WTC11 (cell line): ENCODE results near the gene RAD9A. TPM values are rescaled to one million over a fixed set of nuclear protein-coding genes. Genes with fewer than 3 reads are reported as not detected.

Experiments used
- ATAC-seq: fragments of 200-7000 bp; cut with Tn5 transposase; 2 replicates; pipeline ENCODE4 v1.10.0; 2021; ENCODE audit warnings: mild to moderate bottlenecking, moderate library complexity
- CTCF ChIA-PET: fragments of 300-600 bp; sonication (Branson Sonifier 250); formaldehyde crosslinking; loops from one replicate; lab custom pipeline; 2021; ENCODE audit warnings: antibody characterized with exemption; lab: Charles Lee
- POLR2A ChIA-PET: fragments of 350-600 bp; sonication (Branson Sonifier 250); formaldehyde crosslinking; loops from one replicate; lab custom pipeline; 2021; ENCODE audit warnings: antibody characterized with exemption; lab: Charles Lee
- DNase-seq: peaks from one replicate; pipeline ENCODE4 v3.0.0; 2021; ENCODE audit warnings: low spot score
- H3K27ac Mint-ChIP-seq: 2 replicates; pipeline ENCODE4 v1.8.0; 2021; ENCODE audit warnings: mixed read lengths
- H3K27me3 Mint-ChIP-seq: 2 replicates; pipeline ENCODE4 v1.8.0; 2021; ENCODE audit warnings: low read depth, mild to moderate bottlenecking, moderate library complexity, mixed read lengths
- H3K36me3 Mint-ChIP-seq: 2 replicates; pipeline ENCODE4 v1.8.0; 2021; ENCODE audit warnings: mixed read lengths
- H3K4me1 Mint-ChIP-seq: 2 replicates; pipeline ENCODE4 v1.8.0; 2022; ENCODE audit warnings: mixed read lengths
- H3K4me3 Mint-ChIP-seq: 2 replicates; pipeline ENCODE4 v1.8.0; 2021; ENCODE audit warnings: mild to moderate bottlenecking, moderate library complexity, mixed read lengths
- H3K9me3 Mint-ChIP-seq: 2 replicates; pipeline ENCODE4 v1.8.0; 2021; ENCODE audit warnings: mixed read lengths
- CREM ChIP-seq: sonication (generic); formaldehyde crosslinking; IDR thresholded peaks from 2 replicates; pipeline ENCODE4 v1.8.1; 2022; ENCODE audit warnings: mild to moderate bottlenecking, missing genetic modification reagents, moderate library complexity
- E2F1 ChIP-seq: sonication (generic); formaldehyde crosslinking; IDR thresholded peaks from 2 replicates; pipeline ENCODE4 v1.8.0; 2022; ENCODE audit warnings: mild to moderate bottlenecking, missing genetic modification reagents
- FOXP4 ChIP-seq: sonication (generic); formaldehyde crosslinking; IDR thresholded peaks from 2 replicates; pipeline ENCODE4 v1.8.0; 2022; ENCODE audit warnings: mild to moderate bottlenecking, missing genetic modification reagents
- GTF2I ChIP-seq: fragments of 250-450 bp; sonication (Bioruptor Pico); conservative IDR thresholded peaks from 2 replicates; pipeline ENCODE4 v1.4.0; 2021; ENCODE audit warnings: mild to moderate bottlenecking
- HMGA2 ChIP-seq: fragments of 250-450 bp; sonication (Bioruptor Pico); IDR thresholded peaks from 2 replicates; pipeline ENCODE4 v1.4.0; 2021; ENCODE audit warnings: mild to moderate bottlenecking, moderate library complexity
- HMGXB4 ChIP-seq: sonication (generic); formaldehyde crosslinking; IDR thresholded peaks from 2 replicates; pipeline ENCODE4 v1.8.1; 2023; ENCODE audit warnings: mild to moderate bottlenecking, moderate library complexity, missing genetic modification reagents
- JAZF1 ChIP-seq: fragments of 250-450 bp; sonication (Bioruptor Pico); IDR thresholded peaks from 2 replicates; pipeline ENCODE4 v1.9.0; 2021; ENCODE audit warnings: moderate library complexity, mild to moderate bottlenecking, inconsistent platforms
- MXD4 ChIP-seq: fragments of 250-450 bp; sonication (Bioruptor Pico); IDR thresholded peaks from 2 replicates; pipeline ENCODE4 v1.8.0; 2021; ENCODE audit warnings: mild to moderate bottlenecking, moderate library complexity, borderline replicate concordance
- NR3C1 ChIP-seq: sonication (generic); formaldehyde crosslinking; conservative IDR thresholded peaks from 2 replicates; pipeline ENCODE4 v1.8.1; 2023; ENCODE audit warnings: low read depth, mild to moderate bottlenecking, missing genetic modification reagents
- RORB ChIP-seq: fragments of 250-450 bp; sonication (Bioruptor Pico); IDR thresholded peaks from 2 replicates; pipeline ENCODE4 v1.9.0; 2021; ENCODE audit warnings: mild to moderate bottlenecking
- ZNF425 ChIP-seq: fragments of 250-450 bp; sonication (Bioruptor Pico); conservative IDR thresholded peaks from 2 replicates; pipeline ENCODE4 v1.9.0; 2021; ENCODE audit warnings: mild to moderate bottlenecking
- total RNA-seq: library from RNA; stranded (reverse); gene quantifications from 3 replicates; pipeline ENCODE4 v1.2.3, GENCODE V29; 2021
- TF ChIP-seq, protein P1 (sequence below): fragments of 250-450 bp; sonication (Bioruptor Pico); IDR thresholded peaks from 2 replicates; pipeline ENCODE4 v1.9.0; 2021; ENCODE audit warnings: mild to moderate bottlenecking, borderline replicate concordance
- TF ChIP-seq, protein P2 (sequence below): sonication (generic); formaldehyde crosslinking; IDR thresholded peaks from 2 replicates; pipeline ENCODE4 v1.8.1; 2022; ENCODE audit warnings: missing genetic modification reagents, borderline replicate concordance
- TF ChIP-seq, protein P3 (sequence below): sonication (generic); formaldehyde crosslinking; IDR thresholded peaks from 2 replicates; pipeline ENCODE4 v1.8.1; 2023; ENCODE audit warnings: mild to moderate bottlenecking, missing genetic modification reagents, moderate library complexity
- TF ChIP-seq, protein P4 (sequence below): sonication (generic); formaldehyde crosslinking; IDR thresholded peaks from 2 replicates; pipeline ENCODE4 v1.8.0; 2023; ENCODE audit warnings: missing genetic modification reagents

Gene RAD9A
- total RNA-seq, 1 experiment from 2014 or later, result 45.5 TPM

GRCh38 chr11:67397536-67397935, 5.8 kb downstream of the RAD9A start (continued):
- TF ChIP-seq FOXP4 (CRISPR knock-in tag) (no peak), JAZF1 (CRISPR knock-in tag) (no peak), HMGXB4 (CRISPR knock-in tag) (no peak), CREM (CRISPR knock-in tag) (no peak)
- TF ChIP-seq, protein P1, sequence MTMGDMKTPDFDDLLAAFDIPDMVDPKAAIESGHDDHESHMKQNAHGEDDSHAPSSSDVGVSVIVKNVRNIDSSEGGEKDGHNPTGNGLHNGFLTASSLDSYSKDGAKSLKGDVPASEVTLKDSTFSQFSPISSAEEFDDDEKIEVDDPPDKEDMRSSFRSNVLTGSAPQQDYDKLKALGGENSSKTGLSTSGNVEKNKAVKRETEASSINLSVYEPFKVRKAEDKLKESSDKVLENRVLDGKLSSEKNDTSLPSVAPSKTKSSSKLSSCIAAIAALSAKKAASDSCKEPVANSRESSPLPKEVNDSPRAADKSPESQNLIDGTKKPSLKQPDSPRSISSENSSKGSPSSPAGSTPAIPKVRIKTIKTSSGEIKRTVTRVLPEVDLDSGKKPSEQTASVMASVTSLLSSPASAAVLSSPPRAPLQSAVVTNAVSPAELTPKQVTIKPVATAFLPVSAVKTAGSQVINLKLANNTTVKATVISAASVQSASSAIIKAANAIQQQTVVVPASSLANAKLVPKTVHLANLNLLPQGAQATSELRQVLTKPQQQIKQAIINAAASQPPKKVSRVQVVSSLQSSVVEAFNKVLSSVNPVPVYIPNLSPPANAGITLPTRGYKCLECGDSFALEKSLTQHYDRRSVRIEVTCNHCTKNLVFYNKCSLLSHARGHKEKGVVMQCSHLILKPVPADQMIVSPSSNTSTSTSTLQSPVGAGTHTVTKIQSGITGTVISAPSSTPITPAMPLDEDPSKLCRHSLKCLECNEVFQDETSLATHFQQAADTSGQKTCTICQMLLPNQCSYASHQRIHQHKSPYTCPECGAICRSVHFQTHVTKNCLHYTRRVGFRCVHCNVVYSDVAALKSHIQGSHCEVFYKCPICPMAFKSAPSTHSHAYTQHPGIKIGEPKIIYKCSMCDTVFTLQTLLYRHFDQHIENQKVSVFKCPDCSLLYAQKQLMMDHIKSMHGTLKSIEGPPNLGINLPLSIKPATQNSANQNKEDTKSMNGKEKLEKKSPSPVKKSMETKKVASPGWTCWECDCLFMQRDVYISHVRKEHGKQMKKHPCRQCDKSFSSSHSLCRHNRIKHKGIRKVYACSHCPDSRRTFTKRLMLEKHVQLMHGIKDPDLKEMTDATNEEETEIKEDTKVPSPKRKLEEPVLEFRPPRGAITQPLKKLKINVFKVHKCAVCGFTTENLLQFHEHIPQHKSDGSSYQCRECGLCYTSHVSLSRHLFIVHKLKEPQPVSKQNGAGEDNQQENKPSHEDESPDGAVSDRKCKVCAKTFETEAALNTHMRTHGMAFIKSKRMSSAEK (CRISPR knock-in tag), result no peak
- TF ChIP-seq, protein P2, sequence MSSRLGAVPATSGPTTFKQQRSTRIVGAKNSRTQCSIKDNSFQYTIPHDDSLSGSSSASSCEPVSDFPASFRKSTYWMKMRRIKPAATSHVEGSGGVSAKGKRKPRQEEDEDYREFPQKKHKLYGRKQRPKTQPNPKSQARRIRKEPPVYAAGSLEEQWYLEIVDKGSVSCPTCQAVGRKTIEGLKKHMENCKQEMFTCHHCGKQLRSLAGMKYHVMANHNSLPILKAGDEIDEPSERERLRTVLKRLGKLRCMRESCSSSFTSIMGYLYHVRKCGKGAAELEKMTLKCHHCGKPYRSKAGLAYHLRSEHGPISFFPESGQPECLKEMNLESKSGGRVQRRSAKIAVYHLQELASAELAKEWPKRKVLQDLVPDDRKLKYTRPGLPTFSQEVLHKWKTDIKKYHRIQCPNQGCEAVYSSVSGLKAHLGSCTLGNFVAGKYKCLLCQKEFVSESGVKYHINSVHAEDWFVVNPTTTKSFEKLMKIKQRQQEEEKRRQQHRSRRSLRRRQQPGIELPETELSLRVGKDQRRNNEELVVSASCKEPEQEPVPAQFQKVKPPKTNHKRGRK (CRISPR knock-in tag), result no peak

- no peak for ATAC-seq
- no peak for DNase-seq
- TF ChIP-seq, protein P3, sequence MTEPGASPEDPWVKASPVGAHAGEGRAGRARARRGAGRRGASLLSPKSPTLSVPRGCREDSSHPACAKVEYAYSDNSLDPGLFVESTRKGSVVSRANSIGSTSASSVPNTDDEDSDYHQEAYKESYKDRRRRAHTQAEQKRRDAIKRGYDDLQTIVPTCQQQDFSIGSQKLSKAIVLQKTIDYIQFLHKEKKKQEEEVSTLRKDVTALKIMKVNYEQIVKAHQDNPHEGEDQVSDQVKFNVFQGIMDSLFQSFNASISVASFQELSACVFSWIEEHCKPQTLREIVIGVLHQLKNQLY, result no peak
- TF ChIP-seq ZNF425 (CRISPR knock-in tag) (no peak), GTF2I (CRISPR knock-in tag) (no peak), NR3C1 (CRISPR knock-in tag) (no peak), E2F1 (CRISPR knock-in tag) (no peak), RORB (no peak), MXD4 (CRISPR knock-in tag) (no peak), HMGA2 (CRISPR knock-in tag) (no peak)
- TF ChIP-seq, protein P4, sequence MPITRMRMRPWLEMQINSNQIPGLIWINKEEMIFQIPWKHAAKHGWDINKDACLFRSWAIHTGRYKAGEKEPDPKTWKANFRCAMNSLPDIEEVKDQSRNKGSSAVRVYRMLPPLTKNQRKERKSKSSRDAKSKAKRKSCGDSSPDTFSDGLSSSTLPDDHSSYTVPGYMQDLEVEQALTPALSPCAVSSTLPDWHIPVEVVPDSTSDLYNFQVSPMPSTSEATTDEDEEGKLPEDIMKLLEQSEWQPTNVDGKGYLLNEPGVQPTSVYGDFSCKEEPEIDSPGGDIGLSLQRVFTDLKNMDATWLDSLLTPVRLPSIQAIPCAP, result no peak
- Mint-ChIP-seq H3K27me3 (no peaks in the 10 kb centered on the region), H3K4me1 (peaks cover 39% of the 10 kb centered on the region), H3K4me3 (0 out of 2 replicates have a peak overlapping the region, but pooled peaks have one; percentile 22), H3K9me3 (no peaks in the 10 kb centered on the region), H3K27ac (peak overlapping the region; percentile 72), H3K36me3 (peaks cover 22% of the 10 kb centered on the region)
- CTCF ChIA-PET, result no interaction called here
- POLR2A ChIA-PET, result interaction anchor here (1.8 kb wide), 1 partner anchor 39 kb away, joined by 7 read pairs; the partner anchor contains the start of gene PTPRCAP
Observed at GRCh38 chr11:67397986-67398660, 6.3 kb downstream of the RAD9A start.
